GM12878 (cell line): ENCODE results near the gene STPG4. TPM values are rescaled to one million over a fixed set of nuclear protein-coding genes. Genes with fewer than 3 reads are reported as not detected.

Experiments used
- ATAC-seq: fragments of 200-7000 bp; cut with Tn5 transposase; 3 replicates; pipeline ENCODE4 v1.9.1; 2020; ENCODE audit warnings: mild to moderate bottlenecking, moderate library complexity
- BruUV-seq: library from RNA; stranded (reverse); fragments of 400-500 nt; replicated peaks from 2 replicates; lab custom pipeline; 2021; lab: Mats Ljungman, UMichigan
- CTCF ChIA-PET: fragments of 300-600 bp; sonication (Branson Sonifier 250); formaldehyde crosslinking; extraction: SDS; loops from one replicate; lab custom pipeline; 2021; ENCODE audit warnings: inconsistent platforms; lab: Yijun Ruan, JAX
- POLR2A ChIA-PET: fragments of 350-600 bp; formaldehyde crosslinking; extraction: SDS; loops from one replicate; lab custom pipeline; 2021; ENCODE audit warnings: inconsistent platforms; lab: Charles Lee
- RAD21 ChIA-PET: fragments of 300-600 bp; sonication (Branson Sonifier 250); formaldehyde crosslinking; loops from one replicate; lab custom pipeline; 2023; ENCODE audit warnings: antibody characterized with exemption; ENCODE audit not compliant: unreplicated experiment; lab: Charles Lee
- SMC1A ChIA-PET: fragments of 300-600 bp; sonication (Branson Sonifier 250); formaldehyde crosslinking; loops from one replicate; lab custom pipeline; 2023; ENCODE audit not compliant: unreplicated experiment, uncharacterized antibody; lab: Charles Lee
- DNase-seq: peaks from one replicate; pipeline ENCODE4 v3.0.0-alpha.2; 2011; ENCODE audit warnings: low read depth, low spot score
- FAIRE-seq: peaks from 3 replicates; lab custom pipeline; 2011; peaks lifted over from hg19 to GRCh38; lab: Jason Lieb, UNC
- H2AFZ ChIP-seq: 2 replicates; pipeline ENCODE4 v1.6.0; 2011; ENCODE audit warnings: low read depth, low read length, control low read depth; ENCODE audit not compliant: control insufficient read depth
- H3K27ac ChIP-seq: 2 replicates; pipeline ENCODE4 v1.5.1; 2011; ENCODE audit warnings: control low read depth; ENCODE audit not compliant: control insufficient read depth, insufficient read depth
- H3K27me3 ChIP-seq, 2 experiments: replicated peaks in 1 of 2; 2 replicates each; pipeline versions ENCODE4 v1.6.0 to v1.6.1; 2011; ENCODE audit warnings: low read length in 1 of 2; ENCODE audit not compliant: control insufficient read depth in 2 of 2, insufficient read depth in 2 of 2
- H3K36me3 ChIP-seq, 2 experiments: 2 replicates each; pipeline ENCODE4 v1.5.1; 2011; ENCODE audit warnings: low read length in 1 of 2; ENCODE audit not compliant: control insufficient read depth in 2 of 2, insufficient read depth in 2 of 2
- H3K4me1 ChIP-seq: 2 replicates; pipeline ENCODE4 v1.6.1; 2011; ENCODE audit warnings: mild to moderate bottlenecking, low read length, moderate library complexity, mixed read lengths; ENCODE audit not compliant: control insufficient read depth, insufficient read depth
- H3K4me2 ChIP-seq: 2 replicates; pipeline ENCODE4 v1.6.0; 2011; ENCODE audit warnings: control low read depth; ENCODE audit not compliant: control insufficient read depth, insufficient read depth
- H3K4me3 ChIP-seq: fragments of 200-600 bp; sonication (generic); 2 replicates; pipeline ENCODE4 v1.5.1; 2016
- H3K79me2 ChIP-seq: 2 replicates; pipeline ENCODE4 v1.6.0; 2011; ENCODE audit warnings: low read length; ENCODE audit not compliant: control insufficient read depth, insufficient read depth
- H3K9ac ChIP-seq: 2 replicates; pipeline ENCODE4 v1.8.0; 2011; ENCODE audit warnings: low read length, control low read depth, mixed read lengths; ENCODE audit not compliant: control insufficient read depth, insufficient read depth
- H3K9me3 ChIP-seq: replicated peaks from 3 replicates; pipeline ENCODE4 v1.5.1; 2011; ENCODE audit warnings: mild to moderate bottlenecking, low read length; ENCODE audit not compliant: control insufficient read depth, insufficient read depth
- H4K20me1 ChIP-seq: 2 replicates; pipeline ENCODE4 v1.6.0; 2011; ENCODE audit not compliant: control insufficient read depth, insufficient read depth
- ATF2 ChIP-seq: IDR thresholded peaks from 2 replicates; pipeline ENCODE4 v1.6.1; 2012; ENCODE audit warnings: low read length, inconsistent platforms
- CREM ChIP-seq: IDR thresholded peaks from 2 replicates; pipeline ENCODE4 v1.6.1; 2014; ENCODE audit warnings: antibody characterized with exemption, low read depth
- FOS ChIP-seq: IDR thresholded peaks from 3 replicates; pipeline ENCODE4 v1.6.1; 2011; ENCODE audit warnings: borderline replicate concordance; ENCODE audit not compliant: insufficient read length; ENCODE audit errors: extremely low read depth
- RCOR1 ChIP-seq: conservative IDR thresholded peaks from 2 replicates; pipeline ENCODE4 v1.6.1; 2012; ENCODE audit warnings: low read depth, low read length, improper control_type of control experiment
- RELB ChIP-seq: fragments of 450-650 bp; IDR thresholded peaks from 2 replicates; pipeline ENCODE4 v1.6.1; 2017; ENCODE audit warnings: low read depth, mild to moderate bottlenecking, moderate library complexity
- SIN3A ChIP-seq: IDR thresholded peaks from 2 replicates; pipeline ENCODE4 v1.6.1; 2012; ENCODE audit warnings: low read depth, low read length, improper control_type of control experiment
- SIX5 ChIP-seq: IDR thresholded peaks from 2 replicates; pipeline ENCODE4 v1.6.1; 2011; ENCODE audit warnings: mild to moderate bottlenecking, low read depth, low read length, moderate library complexity; ENCODE audit not compliant: severe bottlenecking
- SMAD5 ChIP-seq: IDR thresholded peaks from 2 replicates; pipeline ENCODE4 v1.6.1; 2016; ENCODE audit warnings: antibody characterized with exemption, low read depth
- SMARCA5 ChIP-seq: fragments of 450-650 bp; IDR thresholded peaks from 2 replicates; pipeline ENCODE4 v1.6.1; 2017; ENCODE audit warnings: mild to moderate bottlenecking
- SP1 ChIP-seq: IDR thresholded peaks from one replicate; pipeline ENCODE4 v1.6.1; 2011; ENCODE audit warnings: low read depth, low read length
- TAF1 ChIP-seq: IDR thresholded peaks from 2 replicates; pipeline ENCODE4 v1.6.1; 2011; ENCODE audit warnings: mild to moderate bottlenecking, low read depth, low read length, borderline replicate concordance
- TARDBP ChIP-seq: IDR thresholded peaks from 2 replicates; pipeline ENCODE4 v1.6.1; 2016; ENCODE audit warnings: borderline replicate concordance
- TCF12 ChIP-seq: IDR thresholded peaks from 2 replicates; pipeline ENCODE4 v1.6.1; 2011; ENCODE audit warnings: low read depth, mild to moderate bottlenecking, low read length
- YY1 ChIP-seq: IDR thresholded peaks from 2 replicates; pipeline ENCODE4 v1.6.1; 2011; ENCODE audit warnings: low read depth, mild to moderate bottlenecking, low read length
- ZNF217 ChIP-seq: fragments of 450-650 bp; IDR thresholded peaks from 2 replicates; pipeline ENCODE4 v1.6.1; 2017; ENCODE audit warnings: antibody characterized with exemption, mild to moderate bottlenecking
- ZNF274 ChIP-seq: IDR thresholded peaks from one replicate; pipeline ENCODE4 v1.8.0; 2011; ENCODE audit not compliant: insufficient read length, insufficient read depth
- WGBS: methylation state at CpG from one replicate; pipeline ENCODE4 v1.1.6; 2016; ENCODE audit warnings: low lambda C conversion rate; ENCODE audit not compliant: insufficient replicate concordance, insufficient coverage; ENCODE audit errors: missing lambda C conversion rate; 5-methylcytosine and 5-hydroxymethylcytosine counted together
- in situ Hi-C: fragments of 300-500 bp; cut with MboI; formaldehyde crosslinking; loops from 9 replicates; pipeline ENCODE4 v1.14.3; 2018; ENCODE audit warnings: mixed read lengths
- intact Hi-C: fragments of 100-400 bp; cut with micrococcal nuclease; formaldehyde crosslinking; loops from one replicate; pipeline ENCODE4 v1.14.2; 2022; ENCODE audit not compliant: unreplicated experiment
- polyA plus RNA-seq, 11 experiments: library from polyadenylated mRNA; depleted of rRNA in 4 of 11; unstranded in 6 of 11; stranded (reverse) in 5 of 11; fragments of >200 nt; fragmentation: Nextera tagmentation in 4 of 11; fragmentation: Illumina TruSeq in 1 of 11; extraction: Ambion mirVana in 4 of 11; extraction: Trizol in 1 of 11; gene quantifications; 1 replicate in 1 of 11; 2 replicates in 10 of 11; pipeline versions ENCODE4 v1.2.1 to v1.2.3, GENCODE V29; 2011 to 2016; ENCODE audit warnings: inconsistent platforms in 2 of 11, missing spikeins in 2 of 11, low read depth in 1 of 11
- total RNA-seq, 4 experiments: library from RNA; depleted of rRNA in 3 of 4; stranded (reverse); fragments of >200 nt in 3 of 4; fragmentation: Illumina TruSeq in 1 of 4; extraction: Trizol in 1 of 4; gene quantifications; 2 replicates each; pipeline versions ENCODE4 v1.2.1 to v1.2.3, GENCODE V29; 2013 to 2021

Gene STPG4
- total and polyA plus RNA-seq, 10 of the 15 experiments (the other 5 are each of a cell fraction or from before 2014, with no cell fraction given), result 0.10 to 0.29 (median 0.19) TPM; not detected in 3

GRCh38 chr2:47112665-47113435 is 42.3 kb downstream of the STPG4 start (continued):
- no peak for TF ChIP-seq SMARCA5
- no peak for TF ChIP-seq ZNF274
- no peak for TF ChIP-seq YY1

DNA sequence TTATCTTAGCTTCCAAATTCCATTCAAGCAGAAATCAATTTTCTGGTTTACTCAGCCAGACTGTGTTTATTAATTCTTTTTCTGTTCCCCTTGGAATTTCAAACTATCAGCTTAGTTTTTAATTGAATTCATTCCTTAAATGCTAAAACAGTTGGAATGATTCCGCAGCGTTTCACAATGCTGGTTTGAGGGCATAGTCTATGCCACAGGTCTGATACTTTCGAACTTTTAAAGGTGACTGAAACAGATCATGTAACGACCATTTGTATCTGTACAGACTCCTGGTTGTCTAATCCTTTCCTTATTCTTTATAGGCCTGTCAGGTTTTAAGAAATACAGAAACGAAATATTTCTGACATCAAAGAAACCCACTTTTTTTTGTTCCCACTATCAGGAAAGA is 45.4 kb downstream of the STPG4 start:
- Histone ChIP-seq H3K27me3 (no peaks in the 10 kb centered on the region), H3K4me1 (no peaks in the 10 kb centered on the region)
- POLR2A ChIA-PET, result no interaction called here
- intact Hi-C loops, result no loop called here
- TF ChIP-seq SP1 (no peak), CREM (no peak), SIN3A (no peak), SMAD5 (no peak), RELB (no peak), TAF1 (no peak), FOS (no peak), ATF2 (no peak), TARDBP (no peak), ZNF217 (no peak), TCF12 (no peak), RCOR1 (no peak), SIX5 (no peak), SMARCA5 (no peak)
- TF ChIP-seq, all 136 proteins: peak for 0
- ChIA-PET SMC1A (interaction anchor here (0.6 to 0.9 kb wide), 3 partner anchors 11 to 116 kb away, joined by 3 to 7 read pairs (median 4); no protein-coding TSS in a partner anchor), CTCF (interaction anchor here (0.6 kb wide), 1 partner anchor 88 kb away, joined by 3 read pairs; no protein-coding TSS in a partner anchor), RAD21 (interaction anchor here (1.0 kb wide), 1 partner anchor 210 kb away, joined by 3 read pairs; no protein-coding TSS in a partner anchor)
- Histone ChIP-seq H3K4me3 (no peak overlapping the region), H3K9me3 (no peaks in the 10 kb centered on the region), H3K9ac (no peak overlapping the region), H3K4me2 (no peak overlapping the region), H2AFZ (no peak overlapping the region), H3K27ac (no peak overlapping the region), H3K36me3 (no peaks in the 10 kb centered on the region), H3K79me2 (no peaks in the 10 kb centered on the region), H4K20me1 (no peaks in the 10 kb centered on the region)
- DNase-seq (no peak), FAIRE-seq (no peak), ATAC-seq (no peak)
- WGBS, result 38% methylated on average over 5 of the region's 5 CpGs
- no TSS peak for BruUV-seq
- in situ Hi-C loops, result no loop called here
